ENCODE data around the gene SOX15.
"Not testable (repeated sequence)": the region's sequence is repeated elsewhere in the genome, so short reads cannot be mapped to it uniquely, and the experiment has no call there.

SOX15 gene

GRCh38 chr17:7610641-7611040 is 20.7 kb upstream of the SOX15 start:
- no peaks in the 10 kb centered on the region for H4K20me1 ChIP-seq (ENCODE audit: insufficient read depth, low read length)
- H3K9ac ChIP-seq (ENCODE audit: low read length): no peak overlapping the region
- H2AFZ ChIP-seq (ENCODE audit: low read length): no peak overlapping the region
- DNase-seq: no peak
- H3K4me3 ChIP-seq (ENCODE audit: low read length): no peak overlapping the region
- H3K4me1 ChIP-seq (ENCODE audit: low read length): 0 out of 2 replicates have a peak, but pooled peaks cover 7% of the 10 kb centered on the region
- H3K9me2 ChIP-seq (replicated peaks; ENCODE audit: insufficient read depth, low read length): no peaks in the 10 kb centered on the region
- H3K27ac ChIP-seq (ENCODE audit: low read length): no peak overlapping the region
- no peak for TF ChIP-seq EZH2phosphoT487 (IDR thresholded peaks at IDR 0.05; ENCODE audit: low read length)
- TF ChIP-seq CTCF (IDR thresholded peaks at IDR 0.05; ENCODE audit: low read length): no peak
- no peak for TF ChIP-seq EZH2 (optimal IDR thresholded peaks at IDR 0.05; ENCODE audit: low read depth, low read length)
- H3K27me3 ChIP-seq (replicated peaks; ENCODE audit: insufficient read depth, low read length): no peaks in the 10 kb centered on the region
- no peaks in the 10 kb centered on the region for H3K9me3 ChIP-seq (replicated peaks; ENCODE audit: insufficient read depth, low read length)
- H3F3A ChIP-seq (ENCODE audit: insufficient read depth, low read length): no peaks in the 10 kb centered on the region
- peaks cover 53% of the 10 kb centered on the region for H3K79me2 ChIP-seq (ENCODE audit: low read length)
- no peak overlapping the region for H3K4me2 ChIP-seq (ENCODE audit: low read depth, low read length)
- no peaks in the 10 kb centered on the region for H3K36me3 ChIP-seq (replicated peaks; ENCODE audit: insufficient read depth, low read length)

- Histone ChIP-seq H3K4me2 (ENCODE audit: low read depth, low read length) (no peak overlapping the region), H4K20me1 (ENCODE audit: insufficient read depth, low read length) (no peaks in the 10 kb centered on the region), H3K9me3 (replicated peaks; ENCODE audit: insufficient read depth, low read length) (no peaks in the 10 kb centered on the region), H3K9ac (ENCODE audit: low read length) (no peak overlapping the region), H3K79me2 (ENCODE audit: low read length) (peaks cover 24% of the 10 kb centered on the region), H3K27ac (ENCODE audit: low read length) (no peak overlapping the region), H2AFZ (ENCODE audit: low read length) (no peak overlapping the region), H3F3A (ENCODE audit: insufficient read depth, low read length) (no peaks in the 10 kb centered on the region), H3K27me3 (replicated peaks; ENCODE audit: insufficient read depth, low read length) (no peaks in the 10 kb centered on the region), H3K36me3 (replicated peaks; ENCODE audit: insufficient read depth, low read length) (peaks cover 4% of the 10 kb centered on the region), H3K4me1 (ENCODE audit: low read length) (no peaks in the 10 kb centered on the region), H3K9me2 (replicated peaks; ENCODE audit: insufficient read depth, low read length) (no peaks in the 10 kb centered on the region), H3K4me3 (ENCODE audit: low read length) (no peak overlapping the region)
- no peak for TF ChIP-seq EZH2 (optimal IDR thresholded peaks at IDR 0.05; ENCODE audit: low read depth, low read length)
- DNase-seq: no peak
Observed at GRCh38 chr17:7606280-7606679, 16.4 kb upstream of the SOX15 start.

GRCh38 chr17:7597561-7597960 is 7.7 kb upstream of the SOX15 start:
- not testable (repeated sequence) for H3F3A ChIP-seq (ENCODE audit: insufficient read depth, low read length); H3K9me2 ChIP-seq (replicated peaks; ENCODE audit: insufficient read depth, low read length); H3K27me3 ChIP-seq (replicated peaks; ENCODE audit: insufficient read depth, low read length); H3K4me1 ChIP-seq (ENCODE audit: low read length); H3K4me3 ChIP-seq (ENCODE audit: low read length); H3K79me2 ChIP-seq (ENCODE audit: low read length); DNase-seq; H3K27ac ChIP-seq (ENCODE audit: low read length); H2AFZ ChIP-seq (ENCODE audit: low read length); H4K20me1 ChIP-seq (ENCODE audit: insufficient read depth, low read length); H3K36me3 ChIP-seq (replicated peaks; ENCODE audit: insufficient read depth, low read length); H3K9me3 ChIP-seq (replicated peaks; ENCODE audit: insufficient read depth, low read length); H3K9ac ChIP-seq (ENCODE audit: low read length); H3K4me2 ChIP-seq (ENCODE audit: low read depth, low read length)

GRCh38 chr17:7593296-7593695 is 3.4 kb upstream of the SOX15 start:
- Histone ChIP-seq H4K20me1 (ENCODE audit: insufficient read depth, low read length) (no peaks in the 10 kb centered on the region), H3K36me3 (replicated peaks; ENCODE audit: insufficient read depth, low read length) (no peaks in the 10 kb centered on the region; the same call in 1 of the 2 replicates), H3K27ac (ENCODE audit: low read length) (no peak overlapping the region), H3K27me3 (replicated peaks; ENCODE audit: insufficient read depth, low read length) (no peaks in the 10 kb centered on the region), H3K9me2 (replicated peaks; ENCODE audit: insufficient read depth, low read length) (no peaks in the 10 kb centered on the region), H3K79me2 (ENCODE audit: low read length) (no peaks in the 10 kb centered on the region), H3K9ac (ENCODE audit: low read length) (no peak overlapping the region), H3K4me3 (ENCODE audit: low read length) (no peak overlapping the region), H3K4me2 (ENCODE audit: low read depth, low read length) (no peak overlapping the region), H3F3A (ENCODE audit: insufficient read depth, low read length) (0 out of 2 replicates have a peak, but pooled peaks cover 8% of the 10 kb centered on the region), H3K9me3 (replicated peaks; ENCODE audit: insufficient read depth, low read length) (no peaks in the 10 kb centered on the region), H2AFZ (ENCODE audit: low read length) (no peak overlapping the region), H3K4me1 (ENCODE audit: low read length) (no peaks in the 10 kb centered on the region)
- TF ChIP-seq CTCF (IDR thresholded peaks at IDR 0.05; ENCODE audit: low read length) (no peak), EZH2 (optimal IDR thresholded peaks at IDR 0.05; ENCODE audit: low read depth, low read length) (no peak), EZH2phosphoT487 (IDR thresholded peaks at IDR 0.05; ENCODE audit: low read length) (no peak)
- no peak for DNase-seq
